ENCODE data around the gene LAMP1. TPM values are rescaled to one million over a fixed set of nuclear protein-coding genes. Genes with fewer than 3 reads are reported as not detected.

LAMP1 gene
- total and polyA plus RNA-seq, 2 donors (not counting 1 experiment from before 2014, with no cell fraction given): 219 to 230 TPM

- no peak overlapping the region for H3K27ac ChIP-seq (ENCODE audit: insufficient read depth, low read length)
- H3K4me2 ChIP-seq (ENCODE audit: extremely low read depth, insufficient read depth, low read length): no peak overlapping the region
- DNase-seq (ENCODE audit: low read depth in 2 of 2): no peak
- no peaks in the 10 kb centered on the region for H3K27me3 ChIP-seq (ENCODE audit: control insufficient read depth, insufficient read depth, low read length)
- H3K9me3 ChIP-seq (ENCODE audit: control insufficient read depth, insufficient read depth, low read depth, low read length): no peaks in the 10 kb centered on the region
- no peak overlapping the region for H3K9ac ChIP-seq (ENCODE audit: insufficient read depth, low read length)
- no peaks in the 10 kb centered on the region for H3K4me1 ChIP-seq (ENCODE audit: control insufficient read depth, extremely low read depth, insufficient read depth, low read length)
- no peak overlapping the region for H2AFZ ChIP-seq (ENCODE audit: low read length)
- H4K20me1 ChIP-seq (ENCODE audit: control insufficient read depth, extremely low read depth, insufficient read depth, low read length): no peaks in the 10 kb centered on the region
- no peaks in the 10 kb centered on the region for H3K36me3 ChIP-seq (ENCODE audit: control insufficient read depth, insufficient read depth, low read length)
- H3K79me2 ChIP-seq (ENCODE audit: control insufficient read depth, insufficient read depth, low read length): no peaks in the 10 kb centered on the region
- no peak overlapping the region for H3K4me3 ChIP-seq (replicated peaks in 1 of 4; ENCODE audit: control extremely low read depth in 1 of 4, insufficient read depth in 1 of 4, low read depth in 3 of 4, low read length in 4 of 4)
- TF ChIP-seq, protein P1, sequence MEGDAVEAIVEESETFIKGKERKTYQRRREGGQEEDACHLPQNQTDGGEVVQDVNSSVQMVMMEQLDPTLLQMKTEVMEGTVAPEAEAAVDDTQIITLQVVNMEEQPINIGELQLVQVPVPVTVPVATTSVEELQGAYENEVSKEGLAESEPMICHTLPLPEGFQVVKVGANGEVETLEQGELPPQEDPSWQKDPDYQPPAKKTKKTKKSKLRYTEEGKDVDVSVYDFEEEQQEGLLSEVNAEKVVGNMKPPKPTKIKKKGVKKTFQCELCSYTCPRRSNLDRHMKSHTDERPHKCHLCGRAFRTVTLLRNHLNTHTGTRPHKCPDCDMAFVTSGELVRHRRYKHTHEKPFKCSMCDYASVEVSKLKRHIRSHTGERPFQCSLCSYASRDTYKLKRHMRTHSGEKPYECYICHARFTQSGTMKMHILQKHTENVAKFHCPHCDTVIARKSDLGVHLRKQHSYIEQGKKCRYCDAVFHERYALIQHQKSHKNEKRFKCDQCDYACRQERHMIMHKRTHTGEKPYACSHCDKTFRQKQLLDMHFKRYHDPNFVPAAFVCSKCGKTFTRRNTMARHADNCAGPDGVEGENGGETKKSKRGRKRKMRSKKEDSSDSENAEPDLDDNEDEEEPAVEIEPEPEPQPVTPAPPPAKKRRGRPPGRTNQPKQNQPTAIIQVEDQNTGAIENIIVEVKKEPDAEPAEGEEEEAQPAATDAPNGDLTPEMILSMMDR (conservative IDR thresholded peaks at IDR 0.05 in 1 of 2, IDR thresholded peaks at IDR 0.05 in 1 of 2; ENCODE audit: low read depth in 1 of 2, low read length in 2 of 2): no peak
- no peak for TF ChIP-seq EZH2 (IDR thresholded peaks at IDR 0.05; ENCODE audit: low read length, missing control alignments)
These were observed 41.4 kb downstream of the LAMP1 start for GRCh38 chr13:113338451-113338850.

DNA sequence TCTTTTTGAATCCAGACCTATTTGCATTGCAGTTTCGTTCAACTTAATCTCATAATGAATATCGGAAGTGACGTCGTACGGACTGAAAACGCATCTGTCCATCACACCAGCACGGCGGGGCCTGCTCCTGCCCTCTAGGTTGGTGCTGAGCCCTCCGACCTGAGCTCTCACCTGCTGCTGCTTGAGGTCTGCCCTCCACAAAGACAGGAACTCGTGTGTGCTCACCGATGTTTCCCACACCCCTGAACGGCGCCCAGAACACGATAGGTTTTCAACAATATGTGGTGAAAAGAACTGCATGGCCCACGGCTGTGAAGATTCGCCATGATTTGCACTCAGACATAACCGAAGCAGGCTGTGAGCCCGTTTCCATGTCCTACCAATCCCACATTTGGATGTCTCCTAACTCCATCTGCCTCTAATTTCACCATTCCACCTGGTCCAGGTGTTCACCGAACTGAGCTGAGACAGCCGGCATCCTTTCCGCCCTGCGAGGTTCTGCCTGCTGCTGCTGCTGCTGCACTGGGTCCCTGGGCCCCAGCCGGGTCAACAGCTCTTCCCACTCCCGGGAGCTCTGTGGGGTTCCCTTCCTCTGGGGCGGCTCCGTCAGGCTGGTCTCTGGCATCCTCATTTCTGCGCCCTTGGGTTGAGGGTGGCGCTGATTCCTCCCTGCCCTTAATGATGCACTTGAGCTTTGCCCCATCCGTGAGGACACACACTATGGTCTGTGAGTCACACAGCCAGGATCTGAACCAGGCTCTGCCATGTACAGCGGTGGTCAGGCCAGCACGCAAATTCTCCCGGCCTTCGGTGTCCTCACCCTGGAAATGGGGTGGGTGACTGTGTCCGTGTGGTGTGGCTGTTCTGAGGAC lies 46.0 kb downstream of the LAMP1 start:
- Histone ChIP-seq H3K4me3 (replicated peaks in 1 of 4; ENCODE audit: control extremely low read depth in 1 of 4, insufficient read depth in 1 of 4, low read depth in 3 of 4, low read length in 4 of 4) (no peak overlapping the region), H3K4me2 (ENCODE audit: extremely low read depth, insufficient read depth, low read length) (no peak overlapping the region), H3K27ac (ENCODE audit: insufficient read depth, low read length) (no peak overlapping the region), H3K79me2 (ENCODE audit: control insufficient read depth, insufficient read depth, low read length) (no peaks in the 10 kb centered on the region), H3K9me3 (ENCODE audit: control insufficient read depth, insufficient read depth, low read depth, low read length) (no peaks in the 10 kb centered on the region), H3K9ac (ENCODE audit: insufficient read depth, low read length) (no peak overlapping the region), H2AFZ (ENCODE audit: low read length) (no peak overlapping the region), H3K36me3 (ENCODE audit: control insufficient read depth, insufficient read depth, low read length) (no peaks in the 10 kb centered on the region), H3K27me3 (ENCODE audit: control insufficient read depth, insufficient read depth, low read length) (no peaks in the 10 kb centered on the region), H4K20me1 (ENCODE audit: control insufficient read depth, extremely low read depth, insufficient read depth, low read length) (no peaks in the 10 kb centered on the region), H3K4me1 (ENCODE audit: control insufficient read depth, extremely low read depth, insufficient read depth, low read length) (no peaks in the 10 kb centered on the region)
- no peak for TF ChIP-seq EZH2 (IDR thresholded peaks at IDR 0.05; ENCODE audit: low read length, missing control alignments)
- TF ChIP-seq, protein P1 (conservative IDR thresholded peaks at IDR 0.05 in 1 of 2, IDR thresholded peaks at IDR 0.05 in 1 of 2; ENCODE audit: low read depth in 1 of 2, low read length in 2 of 2): no peak
- DNase-seq (ENCODE audit: low read depth in 2 of 2): no peak

DNA sequence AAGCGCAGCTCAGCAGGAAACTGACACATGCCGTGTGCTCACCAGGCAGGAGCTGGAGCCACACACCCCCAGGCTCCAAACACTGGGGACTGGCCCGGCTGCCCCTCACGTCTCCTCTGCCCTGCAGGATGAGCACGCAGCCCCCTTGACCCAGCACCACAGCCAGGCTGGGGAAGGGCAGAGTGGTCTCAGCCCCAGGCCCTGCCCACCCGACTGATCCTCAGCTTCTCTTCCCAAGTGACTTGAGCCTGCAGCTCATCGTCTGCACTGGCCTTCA lies 46.6 kb downstream of the LAMP1 start:
- H3K4me1 ChIP-seq (ENCODE audit: control insufficient read depth, extremely low read depth, insufficient read depth, low read length): no peaks in the 10 kb centered on the region
- H3K9me3 ChIP-seq (ENCODE audit: control insufficient read depth, insufficient read depth, low read depth, low read length): no peaks in the 10 kb centered on the region
- no peak overlapping the region for H2AFZ ChIP-seq (ENCODE audit: low read length)
- H4K20me1 ChIP-seq (ENCODE audit: control insufficient read depth, extremely low read depth, insufficient read depth, low read length): no peaks in the 10 kb centered on the region
- H3K27me3 ChIP-seq (ENCODE audit: control insufficient read depth, insufficient read depth, low read length): no peaks in the 10 kb centered on the region
- H3K79me2 ChIP-seq (ENCODE audit: control insufficient read depth, insufficient read depth, low read length): no peaks in the 10 kb centered on the region
- no peak overlapping the region for H3K27ac ChIP-seq (ENCODE audit: insufficient read depth, low read length)
- DNase-seq (ENCODE audit: low read depth in 2 of 2): no peak
- H3K9ac ChIP-seq (ENCODE audit: insufficient read depth, low read length): no peak overlapping the region
- H3K4me2 ChIP-seq (ENCODE audit: extremely low read depth, insufficient read depth, low read length): no peak overlapping the region
- H3K36me3 ChIP-seq (ENCODE audit: control insufficient read depth, insufficient read depth, low read length): no peaks in the 10 kb centered on the region
- H3K4me3 ChIP-seq (replicated peaks in 1 of 4; ENCODE audit: control extremely low read depth in 1 of 4, insufficient read depth in 1 of 4, low read depth in 3 of 4, low read length in 4 of 4): no peak overlapping the region
- TF ChIP-seq EZH2 (IDR thresholded peaks at IDR 0.05; ENCODE audit: low read length, missing control alignments): no peak
- TF ChIP-seq, protein P1 (conservative IDR thresholded peaks at IDR 0.05 in 1 of 2, IDR thresholded peaks at IDR 0.05 in 1 of 2; ENCODE audit: low read depth in 1 of 2, low read length in 2 of 2): no peak

Measured in fibroblast of lung (primary cell).